ENCODE results near the gene RFTN1. TPM values are rescaled to one million over a fixed set of nuclear protein-coding genes. Genes with fewer than 3 reads are reported as not detected.
A peak's percentile ranks its signal among the peaks of the same experiment; 100 is the strongest.

RFTN1 gene
- total and polyA plus RNA-seq, 2 experiments from 2014 or later = 3.3 to 7.2 TPM

DNA sequence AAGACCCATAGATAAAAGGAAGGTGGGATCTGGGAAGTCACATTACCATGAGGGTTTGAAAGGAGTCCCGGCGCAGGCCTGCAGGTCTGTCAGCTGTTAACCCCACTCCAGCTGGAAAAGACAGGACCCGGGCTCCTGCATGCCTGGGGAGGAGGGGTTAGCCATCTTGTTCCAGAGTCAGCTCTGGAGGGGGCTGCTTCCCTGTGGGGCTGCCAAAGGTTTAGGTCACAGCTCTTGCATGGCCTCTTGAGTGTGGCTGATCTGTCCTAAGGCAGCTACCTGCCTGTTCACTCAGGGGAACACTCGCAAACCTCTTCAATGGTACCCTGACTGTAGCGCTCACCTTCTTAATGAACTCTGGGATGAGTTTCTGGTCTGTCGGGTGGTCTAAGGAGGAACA, 104.5 kb downstream of the RFTN1 start:
- H4K20me1 ChIP-seq (replicated peaks; ENCODE audit: insufficient read depth) = 0 out of 2 replicates have a peak, but pooled peaks cover 2% of the 10 kb centered on the region
- ATAC-seq = peak; percentile 61
- TF ChIP-seq, protein P1, sequence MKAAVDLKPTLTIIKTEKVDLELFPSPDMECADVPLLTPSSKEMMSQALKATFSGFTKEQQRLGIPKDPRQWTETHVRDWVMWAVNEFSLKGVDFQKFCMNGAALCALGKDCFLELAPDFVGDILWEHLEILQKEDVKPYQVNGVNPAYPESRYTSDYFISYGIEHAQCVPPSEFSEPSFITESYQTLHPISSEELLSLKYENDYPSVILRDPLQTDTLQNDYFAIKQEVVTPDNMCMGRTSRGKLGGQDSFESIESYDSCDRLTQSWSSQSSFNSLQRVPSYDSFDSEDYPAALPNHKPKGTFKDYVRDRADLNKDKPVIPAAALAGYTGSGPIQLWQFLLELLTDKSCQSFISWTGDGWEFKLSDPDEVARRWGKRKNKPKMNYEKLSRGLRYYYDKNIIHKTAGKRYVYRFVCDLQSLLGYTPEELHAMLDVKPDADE (IDR thresholded peaks at IDR 0.05) = no peak
- no peak for TF ChIP-seq POLR2AphosphoS5 (IDR thresholded peaks at IDR 0.05; ENCODE audit: low read depth)
- no peak overlapping the region for H3K27ac Mint-ChIP-seq
- H3K4me2 ChIP-seq = no peak overlapping the region
- peak; percentile 6 for DNase-seq (ENCODE audit: low spot score)
- H3F3A ChIP-seq (replicated peaks; ENCODE audit: low read depth) = 0 out of 2 replicates have a peak, but pooled peaks cover 3% of the 10 kb centered on the region
- H3K4me3 Mint-ChIP-seq = no peak overlapping the region
- no peaks in the 10 kb centered on the region for H3K36me3 ChIP-seq (ENCODE audit: insufficient read depth)
- peaks cover 10% of the 10 kb centered on the region for H3K4me1 Mint-ChIP-seq
- H3K9me2 ChIP-seq (ENCODE audit: insufficient read depth) = no peaks in the 10 kb centered on the region
- H3K27ac ChIP-seq (ENCODE audit: low read depth) = no peak overlapping the region
- H2AFZ ChIP-seq = no peak overlapping the region
- no peaks in the 10 kb centered on the region for H3K36me3 Mint-ChIP-seq (ENCODE audit: low read depth)
- no peaks in the 10 kb centered on the region for H3K27me3 ChIP-seq (ENCODE audit: insufficient read depth)
- H3K9me3 Mint-ChIP-seq = peaks cover 3% of the 10 kb centered on the region; the same call in 2 of the 3 replicates
- no peaks in the 10 kb centered on the region for H3K27me3 Mint-ChIP-seq (ENCODE audit: insufficient read depth, low read depth, poor library complexity)
- H3K4me3 ChIP-seq = no peak overlapping the region
- H3K79me2 ChIP-seq (replicated peaks; ENCODE audit: insufficient read depth) = no peaks in the 10 kb centered on the region
- peaks cover 7% of the 10 kb centered on the region; the same call in 1 of the 2 replicates for H3K4me1 ChIP-seq (ENCODE audit: insufficient read depth)

DNA sequence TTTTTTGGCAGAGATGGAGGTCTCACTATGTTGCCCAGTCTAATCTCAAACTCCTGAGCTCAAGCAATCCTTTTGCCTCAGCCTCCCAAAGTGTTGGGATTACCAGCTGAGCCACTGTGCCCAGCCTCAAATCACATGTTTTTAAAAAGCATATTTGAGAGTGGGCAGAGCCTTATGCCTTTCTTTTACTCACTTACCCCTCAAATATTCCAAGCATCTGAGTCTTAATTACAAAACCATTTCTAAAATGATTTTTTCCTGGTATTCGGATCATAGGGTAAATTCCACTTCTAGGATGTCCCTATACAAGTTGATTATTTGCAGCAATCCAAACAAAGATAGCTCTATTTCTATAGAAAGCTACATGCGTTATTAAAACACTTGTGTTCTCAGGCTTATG, 106.1 kb downstream of the RFTN1 start:
- Mint-ChIP-seq H3K27me3 (ENCODE audit: insufficient read depth, low read depth, poor library complexity) (no peaks in the 10 kb centered on the region), H3K4me1 (peaks cover 10% of the 10 kb centered on the region; the same call in 2 of the 3 replicates), H3K4me3 (no peak overlapping the region), H3K36me3 (ENCODE audit: low read depth) (no peaks in the 10 kb centered on the region), H3K27ac (no peak overlapping the region), H3K9me3 (peaks cover 3% of the 10 kb centered on the region; the same call in 2 of the 3 replicates)
- no peaks in the 10 kb centered on the region for H3K36me3 ChIP-seq (ENCODE audit: insufficient read depth)
- 0 out of 2 replicates have a peak, but pooled peaks cover 3% of the 10 kb centered on the region for H3F3A ChIP-seq (replicated peaks; ENCODE audit: low read depth)
- H3K27ac ChIP-seq (ENCODE audit: low read depth) = no peak overlapping the region
- 0 out of 2 replicates have a peak, but pooled peaks cover 2% of the 10 kb centered on the region for H4K20me1 ChIP-seq (replicated peaks; ENCODE audit: insufficient read depth)
- H3K9me2 ChIP-seq (ENCODE audit: insufficient read depth) = peaks cover 6% of the 10 kb centered on the region; the same call in 1 of the 2 replicates
- H3K4me3 ChIP-seq = no peak overlapping the region
- no peak overlapping the region for H2AFZ ChIP-seq
- no peak overlapping the region for H3K4me2 ChIP-seq
- ATAC-seq = no peak
- no peaks in the 10 kb centered on the region for H3K27me3 ChIP-seq (ENCODE audit: insufficient read depth)
- DNase-seq (ENCODE audit: low spot score) = no peak
- no peaks in the 10 kb centered on the region for H3K79me2 ChIP-seq (replicated peaks; ENCODE audit: insufficient read depth)
- peaks cover 7% of the 10 kb centered on the region; the same call in 1 of the 2 replicates for H3K4me1 ChIP-seq (ENCODE audit: insufficient read depth)
- no peak for TF ChIP-seq NANOG (IDR thresholded peaks at IDR 0.05; ENCODE audit: borderline replicate concordance)
- TF ChIP-seq CREB1 (CRISPR knock-in tag; IDR thresholded peaks at IDR 0.05; ENCODE audit: low read depth) = no peak
- no peak for TF ChIP-seq JUNB (IDR thresholded peaks at IDR 0.05; ENCODE audit: unreplicated experiment)
- TF ChIP-seq, protein P2, sequence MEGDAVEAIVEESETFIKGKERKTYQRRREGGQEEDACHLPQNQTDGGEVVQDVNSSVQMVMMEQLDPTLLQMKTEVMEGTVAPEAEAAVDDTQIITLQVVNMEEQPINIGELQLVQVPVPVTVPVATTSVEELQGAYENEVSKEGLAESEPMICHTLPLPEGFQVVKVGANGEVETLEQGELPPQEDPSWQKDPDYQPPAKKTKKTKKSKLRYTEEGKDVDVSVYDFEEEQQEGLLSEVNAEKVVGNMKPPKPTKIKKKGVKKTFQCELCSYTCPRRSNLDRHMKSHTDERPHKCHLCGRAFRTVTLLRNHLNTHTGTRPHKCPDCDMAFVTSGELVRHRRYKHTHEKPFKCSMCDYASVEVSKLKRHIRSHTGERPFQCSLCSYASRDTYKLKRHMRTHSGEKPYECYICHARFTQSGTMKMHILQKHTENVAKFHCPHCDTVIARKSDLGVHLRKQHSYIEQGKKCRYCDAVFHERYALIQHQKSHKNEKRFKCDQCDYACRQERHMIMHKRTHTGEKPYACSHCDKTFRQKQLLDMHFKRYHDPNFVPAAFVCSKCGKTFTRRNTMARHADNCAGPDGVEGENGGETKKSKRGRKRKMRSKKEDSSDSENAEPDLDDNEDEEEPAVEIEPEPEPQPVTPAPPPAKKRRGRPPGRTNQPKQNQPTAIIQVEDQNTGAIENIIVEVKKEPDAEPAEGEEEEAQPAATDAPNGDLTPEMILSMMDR (conservative IDR thresholded peaks at IDR 0.05; ENCODE audit: low read depth in 2 of 2) = no peak
- no peak for TF ChIP-seq EZH2 (IDR thresholded peaks at IDR 0.05; ENCODE audit: low read depth, unreplicated experiment)
- no peak for TF ChIP-seq STAT1 (IDR thresholded peaks at IDR 0.05; ENCODE audit: unreplicated experiment)
- TF ChIP-seq, protein P1 (IDR thresholded peaks at IDR 0.05) = no peak
- TF ChIP-seq, protein P3, sequence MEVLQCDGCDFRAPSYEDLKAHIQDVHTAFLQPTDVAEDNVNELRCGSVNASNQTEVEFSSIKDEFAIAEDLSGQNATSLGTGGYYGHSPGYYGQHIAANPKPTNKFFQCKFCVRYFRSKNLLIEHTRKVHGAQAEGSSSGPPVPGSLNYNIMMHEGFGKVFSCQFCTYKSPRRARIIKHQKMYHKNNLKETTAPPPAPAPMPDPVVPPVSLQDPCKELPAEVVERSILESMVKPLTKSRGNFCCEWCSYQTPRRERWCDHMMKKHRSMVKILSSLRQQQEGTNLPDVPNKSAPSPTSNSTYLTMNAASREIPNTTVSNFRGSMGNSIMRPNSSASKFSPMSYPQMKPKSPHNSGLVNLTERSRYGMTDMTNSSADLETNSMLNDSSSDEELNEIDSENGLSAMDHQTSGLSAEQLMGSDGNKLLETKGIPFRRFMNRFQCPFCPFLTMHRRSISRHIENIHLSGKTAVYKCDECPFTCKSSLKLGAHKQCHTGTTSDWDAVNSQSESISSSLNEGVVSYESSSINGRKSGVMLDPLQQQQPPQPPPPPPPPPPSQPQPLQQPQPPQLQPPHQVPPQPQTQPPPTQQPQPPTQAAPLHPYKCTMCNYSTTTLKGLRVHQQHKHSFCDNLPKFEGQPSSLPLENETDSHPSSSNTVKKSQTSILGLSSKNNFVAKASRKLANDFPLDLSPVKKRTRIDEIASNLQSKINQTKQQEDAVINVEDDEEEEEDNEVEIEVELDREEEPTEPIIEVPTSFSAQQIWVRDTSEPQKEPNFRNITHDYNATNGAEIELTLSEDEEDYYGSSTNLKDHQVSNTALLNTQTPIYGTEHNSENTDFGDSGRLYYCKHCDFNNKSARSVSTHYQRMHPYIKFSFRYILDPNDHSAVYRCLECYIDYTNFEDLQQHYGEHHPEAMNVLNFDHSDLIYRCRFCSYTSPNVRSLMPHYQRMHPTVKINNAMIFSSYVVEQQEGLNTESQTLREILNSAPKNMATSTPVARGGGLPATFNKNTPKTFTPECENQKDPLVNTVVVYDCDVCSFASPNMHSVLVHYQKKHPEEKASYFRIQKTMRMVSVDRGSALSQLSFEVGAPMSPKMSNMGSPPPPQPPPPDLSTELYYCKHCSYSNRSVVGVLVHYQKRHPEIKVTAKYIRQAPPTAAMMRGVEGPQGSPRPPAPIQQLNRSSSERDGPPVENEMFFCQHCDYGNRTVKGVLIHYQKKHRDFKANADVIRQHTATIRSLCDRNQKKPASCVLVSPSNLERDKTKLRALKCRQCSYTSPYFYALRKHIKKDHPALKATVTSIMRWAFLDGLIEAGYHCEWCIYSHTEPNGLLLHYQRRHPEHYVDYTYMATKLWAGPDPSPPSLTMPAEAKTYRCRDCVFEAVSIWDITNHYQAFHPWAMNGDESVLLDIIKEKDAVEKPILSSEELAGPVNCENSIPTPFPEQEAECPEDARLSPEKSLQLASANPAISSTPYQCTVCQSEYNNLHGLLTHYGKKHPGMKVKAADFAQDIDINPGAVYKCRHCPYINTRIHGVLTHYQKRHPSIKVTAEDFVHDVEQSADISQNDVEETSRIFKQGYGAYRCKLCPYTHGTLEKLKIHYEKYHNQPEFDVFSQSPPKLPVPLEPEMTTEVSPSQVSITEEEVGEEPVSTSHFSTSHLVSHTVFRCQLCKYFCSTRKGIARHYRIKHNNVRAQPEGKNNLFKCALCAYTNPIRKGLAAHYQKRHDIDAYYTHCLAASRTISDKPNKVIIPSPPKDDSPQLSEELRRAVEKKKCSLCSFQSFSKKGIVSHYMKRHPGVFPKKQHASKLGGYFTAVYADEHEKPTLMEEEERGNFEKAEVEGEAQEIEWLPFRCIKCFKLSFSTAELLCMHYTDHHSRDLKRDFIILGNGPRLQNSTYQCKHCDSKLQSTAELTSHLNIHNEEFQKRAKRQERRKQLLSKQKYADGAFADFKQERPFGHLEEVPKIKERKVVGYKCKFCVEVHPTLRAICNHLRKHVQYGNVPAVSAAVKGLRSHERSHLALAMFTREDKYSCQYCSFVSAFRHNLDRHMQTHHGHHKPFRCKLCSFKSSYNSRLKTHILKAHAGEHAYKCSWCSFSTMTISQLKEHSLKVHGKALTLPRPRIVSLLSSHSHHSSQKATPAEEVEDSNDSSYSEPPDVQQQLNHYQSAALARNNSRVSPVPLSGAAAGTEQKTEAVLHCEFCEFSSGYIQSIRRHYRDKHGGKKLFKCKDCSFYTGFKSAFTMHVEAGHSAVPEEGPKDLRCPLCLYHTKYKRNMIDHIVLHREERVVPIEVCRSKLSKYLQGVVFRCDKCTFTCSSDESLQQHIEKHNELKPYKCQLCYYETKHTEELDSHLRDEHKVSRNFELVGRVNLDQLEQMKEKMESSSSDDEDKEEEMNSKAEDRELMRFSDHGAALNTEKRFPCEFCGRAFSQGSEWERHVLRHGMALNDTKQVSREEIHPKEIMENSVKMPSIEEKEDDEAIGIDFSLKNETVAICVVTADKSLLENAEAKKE (CRISPR knock-in tag; IDR thresholded peaks at IDR 0.05) = no peak
- TF ChIP-seq POLR2AphosphoS5 (IDR thresholded peaks at IDR 0.05; ENCODE audit: low read depth) = no peak
- no peak for TF ChIP-seq ZNF331 (CRISPR knock-in tag; IDR thresholded peaks at IDR 0.05; ENCODE audit: low read depth)

Measured in GM23338 (cell line).